HTERT RPE-1 (cell line): ENCODE measurements around the gene PAPPA2.

Source experiments
- in situ Hi-C: fragments of 300-500 bp; cut with MboI; formaldehyde crosslinking; loops from 4 replicates; pipeline ENCODE4 v1.14.3; 2020; ENCODE audit warnings: low sequenced_read_pairs

PAPPA2 gene

GRCh38 chr1:176843352-176844297, 380.6 kb downstream of the PAPPA2 start:
- in situ Hi-C loops = no loop called here

- in situ Hi-C loops = no loop called here
Measured at GRCh38 chr1:176847052-176847451, 384.1 kb downstream of the PAPPA2 start.

DNA sequence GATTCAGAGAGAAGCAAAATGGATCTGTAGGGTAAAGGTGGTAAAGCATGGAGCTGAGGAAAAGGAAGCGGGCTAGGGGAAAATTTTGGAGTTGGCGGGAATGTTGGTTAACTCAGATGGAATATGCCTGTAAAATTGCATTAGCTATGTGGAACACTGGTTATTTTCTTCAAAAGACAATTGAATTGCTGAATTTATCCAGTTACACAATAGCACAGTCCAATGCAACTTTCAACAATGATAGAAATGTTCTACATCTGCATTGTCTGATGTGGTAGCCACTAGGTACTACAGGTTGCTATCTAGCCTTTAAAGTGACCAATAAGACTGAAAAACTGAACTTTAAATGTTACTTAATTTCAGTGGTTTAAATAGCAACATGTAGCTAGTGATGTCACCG, 386.3 kb downstream of the PAPPA2 start:
- in situ Hi-C loops = no loop called here

GRCh38 chr1:176850871-176851270, 387.9 kb downstream of the PAPPA2 start:
- in situ Hi-C loops = no loop called here

- in situ Hi-C loops = no loop called here
Measured at GRCh38 chr1:176852124-176852523, 389.1 kb downstream of the PAPPA2 start.

- in situ Hi-C loops = no loop called here
Measured at GRCh38 chr1:176853503-176853902, 390.5 kb downstream of the PAPPA2 start.

- in situ Hi-C loops = no loop called here
Measured at GRCh38 chr1:176854121-176854520, 391.1 kb downstream of the PAPPA2 start.

- in situ Hi-C loops = no loop called here
Measured at GRCh38 chr1:176854758-176855745, 392.1 kb downstream of the PAPPA2 start.

GRCh38 chr1:176857632-176858031, 394.7 kb downstream of the PAPPA2 start:
- in situ Hi-C loops = no loop called here

DNA sequence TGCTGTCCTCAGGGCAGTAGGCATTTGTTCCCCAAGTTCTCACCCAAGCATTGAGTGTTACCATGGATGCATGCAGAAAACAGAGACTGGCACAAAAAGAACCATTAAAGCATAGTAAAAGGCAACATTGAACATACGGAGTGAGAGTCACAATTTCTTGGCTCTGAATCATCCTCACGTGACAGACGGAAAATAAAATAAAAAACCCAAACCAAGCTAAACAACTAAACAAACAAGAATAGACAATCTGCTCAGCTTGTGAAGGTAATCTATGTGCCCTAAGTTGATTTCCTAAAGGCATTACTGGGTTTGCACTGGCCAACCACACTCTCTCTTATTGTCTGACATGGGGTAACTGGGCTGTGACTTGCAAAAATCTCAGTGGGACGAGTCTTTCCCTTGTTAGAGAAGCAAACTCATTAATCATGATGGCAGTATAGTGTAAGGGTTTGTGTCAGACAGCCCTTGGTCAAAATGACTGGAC, 395.5 kb downstream of the PAPPA2 start:
- in situ Hi-C loops = no loop called here

DNA sequence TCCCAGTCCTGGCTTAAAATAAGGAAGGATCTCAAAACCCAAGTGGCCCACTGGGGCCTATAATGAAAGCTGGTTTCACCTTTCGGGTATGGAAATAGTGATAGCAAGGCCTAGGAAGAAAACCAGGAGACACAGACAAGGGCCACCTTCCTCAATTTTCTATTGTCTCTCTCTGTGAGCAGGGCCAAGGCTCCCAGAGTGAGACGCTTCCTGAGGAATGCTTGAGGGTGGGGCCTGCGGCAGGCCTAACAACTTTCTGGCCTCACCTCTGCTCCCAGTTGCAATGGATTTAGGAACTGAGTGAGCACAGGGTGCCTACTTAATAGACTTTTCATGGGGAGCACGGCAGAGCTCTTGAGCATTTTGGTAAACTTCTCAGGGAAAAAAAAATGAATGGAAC, 400.6 kb downstream of the PAPPA2 start:
- in situ Hi-C loops = no loop called here

DNA sequence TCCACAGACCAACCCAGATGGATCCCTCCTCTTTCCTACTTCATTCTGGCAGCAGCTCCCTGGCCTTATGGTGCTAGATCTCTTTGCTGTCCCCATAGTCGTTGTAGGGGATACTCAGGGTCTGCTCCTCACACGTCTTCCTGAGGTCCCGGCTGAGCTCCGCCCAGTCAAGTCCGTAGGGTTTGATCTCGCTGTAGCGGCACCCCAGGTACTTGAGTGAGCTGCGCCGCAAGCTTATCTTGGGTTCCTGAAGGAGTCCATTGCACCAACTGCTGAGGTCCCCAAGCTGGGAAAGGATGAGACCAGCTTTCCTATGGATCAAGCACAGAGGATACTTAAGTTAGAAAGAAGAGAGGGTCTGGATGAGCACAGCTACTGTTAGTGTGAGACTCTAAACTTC, 401.2 kb downstream of the PAPPA2 start:
- in situ Hi-C loops = no loop called here

- in situ Hi-C loops = no loop called here
Measured at GRCh38 chr1:176866011-176866714, 403.2 kb downstream of the PAPPA2 start.

GRCh38 chr1:176869577-176869976, 406.6 kb downstream of the PAPPA2 start:
- in situ Hi-C loops = no loop called here

DNA sequence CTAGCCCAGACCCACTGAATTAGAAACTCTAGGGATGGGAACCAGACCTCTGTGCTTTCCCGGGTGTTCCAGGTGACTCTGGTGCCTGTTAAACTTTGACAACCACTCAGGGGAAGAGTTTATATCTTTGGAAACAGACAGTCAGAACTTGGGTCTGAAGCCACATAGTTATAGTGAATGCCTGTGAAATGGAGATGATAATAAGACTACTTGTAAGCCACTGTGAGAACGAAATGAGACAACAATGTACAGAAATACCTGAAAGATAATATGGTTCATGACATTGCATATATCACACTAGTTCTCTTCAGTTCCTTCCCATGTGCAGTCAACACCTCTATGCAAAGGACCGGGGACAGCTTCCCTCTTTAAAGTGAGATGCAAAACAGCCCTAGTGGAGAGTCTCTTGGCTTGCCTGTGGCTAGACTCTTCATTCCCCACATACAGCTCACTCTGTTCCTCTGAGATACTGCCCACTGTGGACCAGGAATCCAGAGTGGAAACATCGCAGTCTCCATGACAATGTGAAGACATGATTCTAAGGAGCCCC, 414.1 kb downstream of the PAPPA2 start:
- in situ Hi-C loops = no loop called here

GRCh38 chr1:176877557-176877956, 414.6 kb downstream of the PAPPA2 start:
- in situ Hi-C loops = no loop called here

DNA sequence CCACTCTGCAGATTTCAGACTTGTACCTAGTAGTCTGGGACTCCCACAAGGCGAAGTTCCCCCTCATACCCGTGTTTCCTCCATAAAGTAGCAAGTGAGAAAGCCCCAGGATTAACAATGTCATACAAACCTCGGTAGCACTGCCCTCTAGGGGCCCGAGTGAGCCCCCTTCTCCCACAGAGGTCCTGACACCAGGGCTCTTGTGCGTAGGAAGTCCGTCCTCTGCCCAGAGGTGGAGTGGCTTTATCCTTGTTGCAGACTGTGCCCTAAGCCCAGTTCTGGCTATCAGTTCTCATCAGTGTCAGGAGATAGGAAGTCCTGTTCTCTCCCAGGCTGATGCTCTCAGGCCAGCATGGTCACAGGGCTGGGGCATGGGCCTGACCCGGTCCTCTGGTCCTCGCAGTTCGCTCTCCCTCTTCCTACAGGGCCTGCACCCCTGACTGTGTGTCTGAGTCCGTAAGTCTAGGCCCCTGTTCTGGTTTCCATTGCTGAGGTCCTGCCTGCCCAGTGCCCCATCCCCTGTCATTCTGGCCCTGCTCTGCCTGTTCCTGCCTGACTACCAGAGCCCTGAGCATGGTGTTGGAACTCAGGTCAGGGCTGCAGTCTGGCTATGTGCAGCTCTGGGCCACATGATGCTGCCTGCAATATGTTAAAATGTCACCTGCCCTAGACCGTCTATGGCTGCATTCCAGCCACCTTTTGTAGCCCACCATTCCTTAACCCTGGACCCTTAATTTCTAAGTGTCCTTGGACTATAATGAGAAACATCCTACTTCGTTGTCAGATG, 416.0 kb downstream of the PAPPA2 start:
- in situ Hi-C loops = no loop called here

GRCh38 chr1:176879784-176880620, 417.0 kb downstream of the PAPPA2 start:
- in situ Hi-C loops = no loop called here
